ENCODE data around the gene GALNT10.

DNA sequence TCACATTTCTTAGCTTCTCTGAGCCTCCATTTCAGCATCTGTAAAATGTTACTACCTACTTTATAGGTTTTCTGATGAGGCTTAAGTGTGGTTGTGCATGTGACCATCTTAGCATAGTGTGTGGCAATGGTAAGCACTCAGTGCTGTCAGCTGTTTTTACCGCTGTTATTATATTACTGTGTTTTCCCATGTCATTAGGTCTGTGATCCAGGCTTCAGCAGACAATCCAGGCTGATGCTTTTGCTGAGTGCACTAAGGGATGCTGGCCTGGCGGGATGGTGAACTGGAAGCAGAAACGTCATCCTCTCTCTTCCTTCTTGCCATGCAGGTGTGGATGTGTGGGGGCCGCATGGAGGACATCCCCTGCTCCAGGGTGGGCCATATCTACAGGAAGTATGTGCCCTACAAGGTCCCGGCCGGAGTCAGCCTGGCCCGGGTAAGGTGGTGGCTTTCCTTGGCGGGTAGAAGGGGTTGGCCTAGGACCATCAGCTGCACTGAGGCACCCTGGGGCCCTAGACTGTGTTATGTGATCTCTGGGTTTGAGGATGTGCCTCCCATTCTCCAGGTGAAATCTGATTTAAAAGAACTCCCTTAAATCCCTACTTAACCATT, 213.3 kb downstream of the GALNT10 start:
- TF ChIP-seq, protein P1, sequence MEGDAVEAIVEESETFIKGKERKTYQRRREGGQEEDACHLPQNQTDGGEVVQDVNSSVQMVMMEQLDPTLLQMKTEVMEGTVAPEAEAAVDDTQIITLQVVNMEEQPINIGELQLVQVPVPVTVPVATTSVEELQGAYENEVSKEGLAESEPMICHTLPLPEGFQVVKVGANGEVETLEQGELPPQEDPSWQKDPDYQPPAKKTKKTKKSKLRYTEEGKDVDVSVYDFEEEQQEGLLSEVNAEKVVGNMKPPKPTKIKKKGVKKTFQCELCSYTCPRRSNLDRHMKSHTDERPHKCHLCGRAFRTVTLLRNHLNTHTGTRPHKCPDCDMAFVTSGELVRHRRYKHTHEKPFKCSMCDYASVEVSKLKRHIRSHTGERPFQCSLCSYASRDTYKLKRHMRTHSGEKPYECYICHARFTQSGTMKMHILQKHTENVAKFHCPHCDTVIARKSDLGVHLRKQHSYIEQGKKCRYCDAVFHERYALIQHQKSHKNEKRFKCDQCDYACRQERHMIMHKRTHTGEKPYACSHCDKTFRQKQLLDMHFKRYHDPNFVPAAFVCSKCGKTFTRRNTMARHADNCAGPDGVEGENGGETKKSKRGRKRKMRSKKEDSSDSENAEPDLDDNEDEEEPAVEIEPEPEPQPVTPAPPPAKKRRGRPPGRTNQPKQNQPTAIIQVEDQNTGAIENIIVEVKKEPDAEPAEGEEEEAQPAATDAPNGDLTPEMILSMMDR (IDR thresholded peaks at IDR 0.05; ENCODE audit: insufficient read depth, low read depth, low read length) = no peak
- TF ChIP-seq EZH2 (IDR thresholded peaks at IDR 0.05; ENCODE audit: insufficient read depth, low read length) = no peak
